ENCODE data around the gene TMCC1. TPM values are rescaled to one million over a fixed set of nuclear protein-coding genes. Genes with fewer than 3 reads are reported as not detected.
A peak's percentile ranks its signal among the peaks of the same experiment; 100 is the strongest.

Gene TMCC1
- total RNA-seq, 2 experiments from 2014 or later = 33.3 to 33.8 TPM

GRCh38 chr3:129824926-129825541, 68.5 kb downstream of the TMCC1 start:
- no peak overlapping the region for H3K27ac Mint-ChIP-seq

GRCh38 chr3:129822679-129823078, 70.8 kb downstream of the TMCC1 start:
- CTCF ChIA-PET = no interaction called here
- Histone ChIP-seq H3K9me3 (ENCODE audit: control insufficient read depth in 1 of 2, insufficient read depth in 1 of 2, low read length in 2 of 2) (no peaks in the 10 kb centered on the region), H3K27me3 (ENCODE audit: control insufficient read depth in 1 of 2, insufficient read depth in 2 of 2, low read length in 2 of 2) (no peaks in the 10 kb centered on the region), H3K36me3 (ENCODE audit: insufficient read depth, low read length) (peaks cover 6% of the 10 kb centered on the region), H3K4me1 (ENCODE audit: insufficient read depth, low read length) (peaks cover 2% of the 10 kb centered on the region), H3K4me3 (ENCODE audit: low read length) (no peak overlapping the region), H3K27ac (ENCODE audit: low read depth in 1 of 2, low read length in 2 of 2) (no peak overlapping the region)
- H3K9me3 Mint-ChIP-seq = no peaks in the 10 kb centered on the region
- ATAC-seq (ENCODE audit: poor library complexity) (no peak), DNase-seq (peak in 2 of 14 experiments; percentile 34 to 47)
- H3K4me1 Mint-ChIP-seq (ENCODE audit: low read depth) = peaks cover 16% of the 10 kb centered on the region
- no peak for TF ChIP-seq CTCF (IDR thresholded peaks at IDR 0.05)
- intact Hi-C loops (cut with DNase I, micrococcal nuclease) = loop anchor here (2.0 to 10.0 kb wide), 2 partner anchors 112 to 172 kb away; no protein-coding TSS in a partner anchor
- no peaks in the 10 kb centered on the region for H3K27me3 Mint-ChIP-seq
- POLR2A ChIA-PET = no interaction called here
- peaks cover 43% of the 10 kb centered on the region for H3K36me3 Mint-ChIP-seq (ENCODE audit: low read depth)
- no peak overlapping the region for H3K27ac Mint-ChIP-seq
- no peak overlapping the region for H3K4me3 Mint-ChIP-seq

More at GRCh38 chr3:129824926-129825541, 68.5 kb downstream of the TMCC1 start:
- Histone ChIP-seq H3K9me3 (ENCODE audit: control insufficient read depth in 1 of 2, insufficient read depth in 1 of 2, low read length in 2 of 2) (no peaks in the 10 kb centered on the region), H3K4me3 (ENCODE audit: low read length) (no peak overlapping the region), H3K27me3 (ENCODE audit: control insufficient read depth in 1 of 2, insufficient read depth in 2 of 2, low read length in 2 of 2) (no peaks in the 10 kb centered on the region), H3K27ac (ENCODE audit: low read depth in 1 of 2, low read length in 2 of 2) (no peak overlapping the region), H3K36me3 (ENCODE audit: insufficient read depth, low read length) (peaks cover under 1% of the 10 kb centered on the region), H3K4me1 (ENCODE audit: insufficient read depth, low read length) (peaks cover 7% of the 10 kb centered on the region)
- Mint-ChIP-seq H3K27me3 (no peaks in the 10 kb centered on the region), H3K9me3 (no peaks in the 10 kb centered on the region), H3K36me3 (ENCODE audit: low read depth) (peaks cover 39% of the 10 kb centered on the region), H3K4me1 (ENCODE audit: low read depth) (peaks cover 32% of the 10 kb centered on the region), H3K4me3 (no peak overlapping the region)
- peak in 12 of 14 experiments; percentile 2 to 76 (median 16) for DNase-seq
- peak; percentile 62 for ATAC-seq (ENCODE audit: poor library complexity)
- POLR2A ChIA-PET = no interaction called here
- TF ChIP-seq CTCF (IDR thresholded peaks at IDR 0.05) = peak; percentile 71
- intact Hi-C loops (cut with DNase I, micrococcal nuclease) = loop anchor here (1.0 to 10.0 kb wide), 5 partner anchors 107 to 442 kb away; no protein-coding TSS in a partner anchor
- CTCF ChIA-PET = interaction anchor here (0.6 to 1.9 kb wide), 5 partner anchors 13 to 595 kb away, joined by 3 to 6 read pairs (median 3); no protein-coding TSS in a partner anchor

- no peaks in the 10 kb centered on the region for H3K4me1 ChIP-seq (ENCODE audit: insufficient read depth, low read length)
- no peaks in the 10 kb centered on the region for H3K9me3 ChIP-seq (ENCODE audit: control insufficient read depth in 1 of 2, insufficient read depth in 1 of 2, low read length in 2 of 2)
- intact Hi-C loops (cut with DNase I, micrococcal nuclease) = loop anchor here (2.0 to 10.0 kb wide), 2 partner anchors 113 to 171 kb away; no protein-coding TSS in a partner anchor
- H3K4me3 ChIP-seq (ENCODE audit: low read length) = no peak overlapping the region
- Mint-ChIP-seq H3K4me3 (no peak overlapping the region), H3K36me3 (ENCODE audit: low read depth) (peaks cover 39% of the 10 kb centered on the region), H3K27ac (no peak overlapping the region), H3K4me1 (ENCODE audit: low read depth) (peaks cover 12% of the 10 kb centered on the region), H3K27me3 (no peaks in the 10 kb centered on the region), H3K9me3 (no peaks in the 10 kb centered on the region)
- no peaks in the 10 kb centered on the region for H3K27me3 ChIP-seq (ENCODE audit: control insufficient read depth in 1 of 2, insufficient read depth in 2 of 2, low read length in 2 of 2)
- ChIA-PET POLR2A (no interaction called here), CTCF (no interaction called here)
- no peak for ATAC-seq (ENCODE audit: poor library complexity)
- no peak overlapping the region for H3K27ac ChIP-seq (ENCODE audit: low read depth in 1 of 2, low read length in 2 of 2)
- DNase-seq = peak in 2 of 14 experiments; percentile 46 to 54
- peaks cover 6% of the 10 kb centered on the region for H3K36me3 ChIP-seq (ENCODE audit: insufficient read depth, low read length)
- TF ChIP-seq CTCF (IDR thresholded peaks at IDR 0.05) = no peak
Observed at GRCh38 chr3:129822241-129822640, 71.3 kb downstream of the TMCC1 start.
